B cell (primary cell): ENCODE measurements around the gene ARHGEF7. TPM values are rescaled to one million over a fixed set of nuclear protein-coding genes. Genes with fewer than 3 reads are reported as not detected.

Experiments
- ATAC-seq: fragments of 200-7000 bp; cut with Tn5 transposase; one replicate; pipeline ENCODE4 v1.10.0; 2021; ENCODE audit warnings: low read depth, mild to moderate bottlenecking, moderate number of reproducible peaks, moderate library complexity
- CTCF ChIA-PET: fragments of 350-600 bp; sonication (Branson Sonifier 250); formaldehyde crosslinking; loops from one replicate; lab custom pipeline; 2021; ENCODE audit warnings: antibody characterized with exemption, inconsistent platforms; lab: Charles Lee
- POLR2A ChIA-PET: fragments of 350-600 bp; sonication (Branson Sonifier 250); formaldehyde crosslinking; loops from one replicate; lab custom pipeline; 2021; ENCODE audit warnings: antibody characterized with exemption; lab: Charles Lee
- DNase-seq: peaks from one replicate; pipeline ENCODE4 v3.0.0; 2013
- H2AFZ ChIP-seq: 2 replicates; pipeline ENCODE4 v1.6.1; 2012; ENCODE audit warnings: mild to moderate bottlenecking, low read depth, low read length; ENCODE audit not compliant: insufficient read depth, poor library complexity, severe bottlenecking
- H3K27ac ChIP-seq, 2 donors: 1 replicate in 1 of 2; 2 replicates in 1 of 2; pipeline ENCODE4 v1.5.1; 2012 to 2013; ENCODE audit warnings: low read length in 2 of 2, mild to moderate bottlenecking in 2 of 2, moderate library complexity in 1 of 2
- H3K27me3 ChIP-seq, 4 experiments: fragments of 200-600 bp in 1 of 4; sonication (generic) in 1 of 4; replicated peaks in 1 of 4; 1 replicate in 2 of 4; 2 replicates in 2 of 4; pipeline versions ENCODE4 v1.6.1 to v1.7.0; 2013 to 2016; ENCODE audit warnings: low read length in 3 of 4, mild to moderate bottlenecking in 2 of 4, mixed read lengths in 1 of 4, moderate library complexity in 1 of 4; ENCODE audit not compliant: insufficient read depth in 4 of 4, control insufficient read depth in 3 of 4; ENCODE audit errors: control extremely low read depth in 1 of 4
- H3K36me3 ChIP-seq, 2 experiments: replicated peaks in 1 of 2; 1 replicate in 1 of 2; 2 replicates in 1 of 2; pipeline versions ENCODE4 v1.6.1 to v1.7.1; 2013; ENCODE audit warnings: low read length in 1 of 2; ENCODE audit not compliant: insufficient read depth in 2 of 2, control insufficient read depth in 1 of 2; ENCODE audit errors: control extremely low read depth in 1 of 2, extremely low read depth in 1 of 2
- H3K4me1 ChIP-seq, 2 donors: fragments of 200-600 bp in 1 of 2; sonication (generic) in 1 of 2; 1 replicate in 1 of 2; 2 replicates in 1 of 2; pipeline versions ENCODE4 v1.5.1 to v1.6.1; 2013 to 2017; ENCODE audit warnings: low read length in 2 of 2; ENCODE audit not compliant: control insufficient read depth in 2 of 2, insufficient read depth in 2 of 2
- H3K4me2 ChIP-seq: replicated peaks from 2 replicates; pipeline ENCODE3; 2012; ENCODE audit warnings: mild to moderate bottlenecking, low read depth, low read length; ENCODE audit not compliant: poor library complexity, severe bottlenecking
- H3K4me3 ChIP-seq, 5 experiments: fragments of 200-600 bp in 1 of 5; sonication (generic) in 1 of 5; 1 replicate in 3 of 5; 2 replicates in 2 of 5; pipeline versions ENCODE4 v1.5.1 to v1.7.0; 2011 to 2016; ENCODE audit warnings: low read length in 4 of 5, mild to moderate bottlenecking in 4 of 5, low read depth in 2 of 5, control low read depth in 1 of 5, moderate library complexity in 1 of 5; ENCODE audit not compliant: insufficient read depth in 1 of 5; ENCODE audit errors: control extremely low read depth in 1 of 5, extremely low read depth in 1 of 5
- H3K79me2 ChIP-seq: fragments of 200-600 bp; sonication (generic); one replicate; pipeline ENCODE4 v1.6.0; 2016; ENCODE audit warnings: low read length; ENCODE audit not compliant: control insufficient read depth, insufficient read depth
- H3K9ac ChIP-seq: fragments of 200-600 bp; sonication (generic); 2 replicates; pipeline ENCODE4 v1.6.1; 2017; ENCODE audit warnings: mild to moderate bottlenecking, low read length, moderate library complexity
- H3K9me3 ChIP-seq, 3 donors: one replicate each; pipeline versions ENCODE4 v1.6.1 to v1.7.1; 2013; ENCODE audit warnings: low read length in 2 of 3; ENCODE audit not compliant: control insufficient read depth in 2 of 3, insufficient read depth in 1 of 3; ENCODE audit errors: control extremely low read depth in 1 of 3
- H4K20me1 ChIP-seq: 2 replicates; pipeline ENCODE4 v1.6.0; 2012; ENCODE audit warnings: mild to moderate bottlenecking, low read length; ENCODE audit not compliant: insufficient read depth, control insufficient read depth, poor library complexity, severe bottlenecking
- H3K27ac Mint-ChIP-seq: one replicate; pipeline ENCODE4 v1.8.0; 2021; ENCODE audit warnings: mixed read lengths
- H3K27me3 Mint-ChIP-seq: one replicate; pipeline ENCODE4 v1.8.0; 2021; ENCODE audit warnings: mixed read lengths
- H3K4me1 Mint-ChIP-seq: one replicate; pipeline ENCODE4 v1.8.0; 2021; ENCODE audit warnings: mixed read lengths
- H3K4me3 Mint-ChIP-seq: one replicate; pipeline ENCODE4 v1.8.0; 2021; ENCODE audit warnings: mixed read lengths
- H3K9me3 Mint-ChIP-seq: one replicate; pipeline ENCODE4 v1.8.0; 2022; ENCODE audit warnings: mixed read lengths; ENCODE audit not compliant: insufficient read depth
- CTCF ChIP-seq: fragments of 200-600 bp; IDR thresholded peaks from one replicate; pipeline ENCODE4 v1.8.0; 2022; ENCODE audit warnings: antibody characterized with exemption, mild to moderate bottlenecking
- EZH2 ChIP-seq: IDR thresholded peaks from 2 replicates; pipeline ENCODE4 v1.6.1; 2012; ENCODE audit warnings: borderline replicate concordance, low read depth, mild to moderate bottlenecking, moderate library complexity, low read length; ENCODE audit not compliant: insufficient read depth, poor library complexity, severe bottlenecking
- WGBS: methylation state at CpG from one replicate; pipeline ENCODE4 v1.1.5; 2013; ENCODE audit warnings: missing lambda C conversion rate; ENCODE audit not compliant: insufficient coverage; 5-methylcytosine and 5-hydroxymethylcytosine counted together
- intact Hi-C: fragments of 100-400 bp; cut with micrococcal nuclease; formaldehyde crosslinking; loops from one replicate; pipeline ENCODE4 v1.10.0; 2022
- polyA plus RNA-seq: library from polyadenylated mRNA; depleted of rRNA; stranded (reverse); fragments of >200 nt; gene quantifications from 2 replicates; pipeline ENCODE4 v1.2.3, GENCODE V29; 2012
- total RNA-seq, 2 donors: library from RNA; stranded (reverse); fragments of 120-200 nt in 1 of 2; gene quantifications; 1 replicate in 1 of 2; 2 replicates in 1 of 2; pipeline versions ENCODE4 v1.2.3 to v1.2.4, GENCODE V29; 2013 to 2022

The ARHGEF7 gene
- total and polyA plus RNA-seq, 2 donors (not counting 1 experiment from before 2014, with no cell fraction given), result 62.3 to 125 TPM

- Mint-ChIP-seq H3K4me3 (no peak overlapping the region), H3K27me3 (no peaks in the 10 kb centered on the region), H3K27ac (no peak overlapping the region), H3K4me1 (no peaks in the 10 kb centered on the region), H3K9me3 (peaks cover 3% of the 10 kb centered on the region)
- ATAC-seq, result no peak
- H3K4me2 ChIP-seq, result no peak overlapping the region
- no peaks in the 10 kb centered on the region for H3K27me3 ChIP-seq
- H3K4me1 ChIP-seq, result no peaks in the 10 kb centered on the region
- WGBS, result 96% methylated on average over 3 of the region's 3 CpGs
- H4K20me1 ChIP-seq, result peaks cover 22% of the 10 kb centered on the region
- no peak overlapping the region for H2AFZ ChIP-seq
- POLR2A ChIA-PET, result no interaction called here
- peaks cover 1 to 15% (median 7%) of the 10 kb centered on the region in 3 donors for H3K9me3 ChIP-seq
- no peak overlapping the region for H3K4me3 ChIP-seq
- H3K27ac ChIP-seq, result no peak overlapping the region
- TF ChIP-seq EZH2, result no peak
- no peak for TF ChIP-seq CTCF
- H3K9ac ChIP-seq, result no peak overlapping the region
- intact Hi-C loops, result no loop called here
- peaks cover 28% of the 10 kb centered on the region for H3K79me2 ChIP-seq
- CTCF ChIA-PET, result no interaction called here
- no peak for DNase-seq
- H3K36me3 ChIP-seq, result peaks cover 0 to 40% of the 10 kb centered on the region in 2 experiments
These were observed 147.6 kb downstream of the ARHGEF7 start for GRCh38 chr13:111262715-111263114.

- DNase-seq (no peak), ATAC-seq (no peak)
- Mint-ChIP-seq H3K4me1 (no peaks in the 10 kb centered on the region), H3K27me3 (no peaks in the 10 kb centered on the region), H3K27ac (no peak overlapping the region), H3K4me3 (no peak overlapping the region), H3K9me3 (peaks cover 3% of the 10 kb centered on the region)
- WGBS, result 100% methylated on average over 1 of the region's 3 CpGs
- H3K4me3 ChIP-seq, result no peak overlapping the region
- no peaks in the 10 kb centered on the region for H3K27me3 ChIP-seq
- H4K20me1 ChIP-seq, result peaks cover 22% of the 10 kb centered on the region
- no peak for TF ChIP-seq CTCF
- TF ChIP-seq EZH2, result no peak
- H3K36me3 ChIP-seq, result peaks cover 0 to 41% of the 10 kb centered on the region in 2 experiments
- intact Hi-C loops, result no loop called here
- peaks cover 1 to 7% (median 7%) of the 10 kb centered on the region in 3 donors for H3K9me3 ChIP-seq
- POLR2A ChIA-PET, result no interaction called here
- no peak overlapping the region for H3K27ac ChIP-seq
- no peak overlapping the region for H3K9ac ChIP-seq
- H3K4me1 ChIP-seq, result no peaks in the 10 kb centered on the region
- H3K4me2 ChIP-seq, result no peak overlapping the region
- H2AFZ ChIP-seq, result no peak overlapping the region
- H3K79me2 ChIP-seq, result peaks cover 23% of the 10 kb centered on the region
- CTCF ChIA-PET, result no interaction called here
These were observed 148.5 kb downstream of the ARHGEF7 start for GRCh38 chr13:111263566-111263965.
